GM23338 (cell line): ENCODE results near the gene SLC26A4. TPM values are rescaled to one million over a fixed set of nuclear protein-coding genes. Genes with fewer than 3 reads are reported as not detected.

Source experiments
- ATAC-seq: fragments of 200-7000 bp; cut with Tn5 transposase; 3 replicates; pipeline ENCODE4 v1.9.1; 2020
- DNase-seq: peaks from one replicate; pipeline ENCODE4 v3.0.0-alpha.2; 2015; ENCODE audit warnings: low spot score
- H2AFZ ChIP-seq: fragments of 200-600 bp; sonication (generic); 2 replicates; pipeline ENCODE4 v1.8.0; 2016; ENCODE audit warnings: antibody characterized with exemption, mild to moderate bottlenecking, moderate library complexity
- H3F3A ChIP-seq: fragments of 200-600 bp; sonication (generic); replicated peaks from 2 replicates; pipeline ENCODE4 v1.8.0; 2017; ENCODE audit warnings: antibody characterized with exemption, mixed run types, low read depth
- H3K27ac ChIP-seq: fragments of 200-600 bp; sonication (generic); 2 replicates; pipeline ENCODE4 v1.6.1; 2016; ENCODE audit warnings: low read depth
- H3K27me3 ChIP-seq: fragments of 200-600 bp; sonication (generic); 2 replicates; pipeline ENCODE4 v1.8.0; 2016; ENCODE audit warnings: mild to moderate bottlenecking, mixed run types, moderate library complexity; ENCODE audit not compliant: insufficient read depth
- H3K36me3 ChIP-seq: fragments of 200-600 bp; sonication (generic); 2 replicates; pipeline ENCODE4 v1.8.0; 2016; ENCODE audit warnings: mild to moderate bottlenecking; ENCODE audit not compliant: insufficient read depth
- H3K4me1 ChIP-seq: fragments of 200-600 bp; sonication (generic); 2 replicates; pipeline ENCODE4 v1.8.0; 2016; ENCODE audit warnings: mild to moderate bottlenecking, moderate library complexity; ENCODE audit not compliant: insufficient read depth
- H3K4me2 ChIP-seq: fragments of 200-600 bp; sonication (generic); 2 replicates; pipeline ENCODE4 v1.7.1; 2017; ENCODE audit warnings: mixed run types
- H3K4me3 ChIP-seq: fragments of 200-600 bp; sonication (generic); 2 replicates; pipeline ENCODE4 v1.6.1; 2016; ENCODE audit warnings: mixed run types
- H3K79me2 ChIP-seq: fragments of 200-600 bp; sonication (generic); replicated peaks from 2 replicates; pipeline ENCODE4 v1.8.0; 2017; ENCODE audit warnings: mild to moderate bottlenecking; ENCODE audit not compliant: insufficient read depth
- H3K9me2 ChIP-seq: fragments of 200-600 bp; sonication (generic); 2 replicates; pipeline ENCODE4 v1.8.0; 2017; ENCODE audit not compliant: insufficient read depth
- H4K20me1 ChIP-seq: fragments of 200-600 bp; sonication (generic); replicated peaks from 2 replicates; pipeline ENCODE4 v1.8.0; 2017; ENCODE audit warnings: mild to moderate bottlenecking; ENCODE audit not compliant: insufficient read depth
- H3K27ac Mint-ChIP-seq: 2 replicates; pipeline ENCODE4 v1.8.0; 2020; ENCODE audit warnings: inconsistent platforms, mild to moderate bottlenecking, moderate library complexity, mixed read lengths
- H3K27me3 Mint-ChIP-seq: 3 replicates; pipeline ENCODE4 v1.8.0; 2022; ENCODE audit warnings: low read depth, mild to moderate bottlenecking, moderate library complexity, mixed read lengths, inconsistent platforms; ENCODE audit not compliant: insufficient read depth, poor library complexity
- H3K36me3 Mint-ChIP-seq: 3 replicates; pipeline ENCODE4 v1.8.0; 2021; ENCODE audit warnings: low read depth, mild to moderate bottlenecking, inconsistent platforms, moderate library complexity, mixed read lengths
- H3K4me1 Mint-ChIP-seq: 3 replicates; pipeline ENCODE4 v1.8.0; 2020; ENCODE audit warnings: mild to moderate bottlenecking, inconsistent platforms, mixed read lengths
- H3K4me3 Mint-ChIP-seq: 3 replicates; pipeline ENCODE4 v1.8.0; 2021; ENCODE audit warnings: moderate library complexity, mild to moderate bottlenecking, inconsistent platforms, mixed read lengths
- H3K9me3 Mint-ChIP-seq: 3 replicates; pipeline ENCODE4 v1.8.0; 2020; ENCODE audit warnings: moderate library complexity, mild to moderate bottlenecking, inconsistent platforms, mixed read lengths
- CREB1 ChIP-seq: fragments of 250-450 bp; sonication (Bioruptor Pico); IDR thresholded peaks from 2 replicates; pipeline ENCODE4 v1.5.0; 2020; ENCODE audit warnings: low read depth, mild to moderate bottlenecking, moderate library complexity
- EZH2phosphoT487 ChIP-seq: fragments of 200-600 bp; sonication (generic); IDR thresholded peaks from one replicate; pipeline ENCODE4 v1.8.1; 2018; ENCODE audit warnings: antibody characterized with exemption; ENCODE audit not compliant: unreplicated experiment
- JUNB ChIP-seq: IDR thresholded peaks from one replicate; pipeline ENCODE4 v1.6.1; 2016; ENCODE audit warnings: antibody characterized with exemption; ENCODE audit not compliant: unreplicated experiment
- NANOG ChIP-seq: IDR thresholded peaks from 2 replicates; pipeline ENCODE4 v1.6.1; 2016; ENCODE audit warnings: antibody characterized with exemption, borderline replicate concordance
- POLR2AphosphoS5 ChIP-seq: IDR thresholded peaks from 2 replicates; pipeline ENCODE4 v1.6.1; 2016; ENCODE audit warnings: antibody characterized with exemption, low read depth
- STAT1 ChIP-seq: IDR thresholded peaks from one replicate; pipeline ENCODE4 v1.6.1; 2016; ENCODE audit warnings: antibody characterized with exemption; ENCODE audit not compliant: unreplicated experiment
- ZNF114 ChIP-seq: fragments of 250-450 bp; sonication (Bioruptor Pico); IDR thresholded peaks from 2 replicates; pipeline ENCODE4 v1.5.0; 2020; ENCODE audit warnings: mild to moderate bottlenecking, moderate library complexity
- ZNF331 ChIP-seq: fragments of 250-450 bp; sonication (Bioruptor Pico); IDR thresholded peaks from 2 replicates; pipeline ENCODE4 v1.5.0; 2020; ENCODE audit warnings: low read depth, mild to moderate bottlenecking, moderate library complexity
- polyA plus RNA-seq: library from polyadenylated mRNA; unstranded; fragments of >200 nt; fragmentation: Nextera tagmentation; extraction: Ambion mirVana; gene quantifications from 2 replicates; pipeline ENCODE4 v1.2.1, GENCODE V29; 2016
- total RNA-seq: library from RNA; depleted of rRNA; stranded (reverse); fragments of >200 nt; shearing (Covaris generic); gene quantifications from 2 replicates; pipeline ENCODE4 v1.2.3, GENCODE V29; 2014
- TF ChIP-seq, protein P1 (sequence below): IDR thresholded peaks from 2 replicates; pipeline ENCODE4 v1.6.1; 2016; ENCODE audit warnings: antibody characterized with exemption
- TF ChIP-seq, protein P2 (sequence below), 2 experiments: fragments of 200-600 bp in 1 of 2; sonication (generic) in 1 of 2; conservative IDR thresholded peaks; 2 replicates each; pipeline versions ENCODE4 v1.5.1 to v1.6.1; 2016 to 2017; ENCODE audit warnings: antibody characterized with exemption in 2 of 2, low read depth in 2 of 2, mild to moderate bottlenecking in 2 of 2, moderate library complexity in 1 of 2
- TF ChIP-seq, protein P3 (sequence below): IDR thresholded peaks from one replicate; pipeline ENCODE4 v1.6.1; 2018; ENCODE audit warnings: antibody characterized with exemption; ENCODE audit not compliant: unreplicated experiment

SLC26A4 gene
- total and polyA plus RNA-seq, 2 experiments from 2014 or later = 0.07 TPM; not detected in 1

GRCh38 chr7:107689553-107689952, 28.9 kb downstream of the SLC26A4 start:
- Histone ChIP-seq H3K4me1 (peaks cover 41% of the 10 kb centered on the region), H3K27me3 (no peaks in the 10 kb centered on the region), H3K9me2 (no peaks in the 10 kb centered on the region), H2AFZ (peak overlapping the region; percentile 2; the same call in 1 of the 2 replicates), H3K79me2 (no peaks in the 10 kb centered on the region), H3K4me3 (no peak overlapping the region), H3K4me2 (peak overlapping the region; percentile 6; the same call in 1 of the 2 replicates), H3K36me3 (no peaks in the 10 kb centered on the region), H3F3A (no peaks in the 10 kb centered on the region), H3K27ac (no peak overlapping the region), H4K20me1 (no peaks in the 10 kb centered on the region)
- Mint-ChIP-seq H3K27me3 (peaks cover 11% of the 10 kb centered on the region), H3K4me3 (no peak overlapping the region), H3K9me3 (no peaks in the 10 kb centered on the region), H3K27ac (no peak overlapping the region), H3K4me1 (peaks cover 51% of the 10 kb centered on the region), H3K36me3 (no peaks in the 10 kb centered on the region)
- no peak for ATAC-seq
- TF ChIP-seq, protein P1, sequence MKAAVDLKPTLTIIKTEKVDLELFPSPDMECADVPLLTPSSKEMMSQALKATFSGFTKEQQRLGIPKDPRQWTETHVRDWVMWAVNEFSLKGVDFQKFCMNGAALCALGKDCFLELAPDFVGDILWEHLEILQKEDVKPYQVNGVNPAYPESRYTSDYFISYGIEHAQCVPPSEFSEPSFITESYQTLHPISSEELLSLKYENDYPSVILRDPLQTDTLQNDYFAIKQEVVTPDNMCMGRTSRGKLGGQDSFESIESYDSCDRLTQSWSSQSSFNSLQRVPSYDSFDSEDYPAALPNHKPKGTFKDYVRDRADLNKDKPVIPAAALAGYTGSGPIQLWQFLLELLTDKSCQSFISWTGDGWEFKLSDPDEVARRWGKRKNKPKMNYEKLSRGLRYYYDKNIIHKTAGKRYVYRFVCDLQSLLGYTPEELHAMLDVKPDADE = no peak
- TF ChIP-seq CREB1 (no peak), JUNB (no peak), ZNF331 (no peak), ZNF114 (CRISPR knock-in tag) (no peak), NANOG (no peak), POLR2AphosphoS5 (no peak), EZH2phosphoT487 (no peak)
- TF ChIP-seq, protein P2, sequence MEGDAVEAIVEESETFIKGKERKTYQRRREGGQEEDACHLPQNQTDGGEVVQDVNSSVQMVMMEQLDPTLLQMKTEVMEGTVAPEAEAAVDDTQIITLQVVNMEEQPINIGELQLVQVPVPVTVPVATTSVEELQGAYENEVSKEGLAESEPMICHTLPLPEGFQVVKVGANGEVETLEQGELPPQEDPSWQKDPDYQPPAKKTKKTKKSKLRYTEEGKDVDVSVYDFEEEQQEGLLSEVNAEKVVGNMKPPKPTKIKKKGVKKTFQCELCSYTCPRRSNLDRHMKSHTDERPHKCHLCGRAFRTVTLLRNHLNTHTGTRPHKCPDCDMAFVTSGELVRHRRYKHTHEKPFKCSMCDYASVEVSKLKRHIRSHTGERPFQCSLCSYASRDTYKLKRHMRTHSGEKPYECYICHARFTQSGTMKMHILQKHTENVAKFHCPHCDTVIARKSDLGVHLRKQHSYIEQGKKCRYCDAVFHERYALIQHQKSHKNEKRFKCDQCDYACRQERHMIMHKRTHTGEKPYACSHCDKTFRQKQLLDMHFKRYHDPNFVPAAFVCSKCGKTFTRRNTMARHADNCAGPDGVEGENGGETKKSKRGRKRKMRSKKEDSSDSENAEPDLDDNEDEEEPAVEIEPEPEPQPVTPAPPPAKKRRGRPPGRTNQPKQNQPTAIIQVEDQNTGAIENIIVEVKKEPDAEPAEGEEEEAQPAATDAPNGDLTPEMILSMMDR (conservative IDR thresholded peaks at IDR 0.05; ENCODE audit: low read depth in 2 of 2) = no peak
- TF ChIP-seq, protein P3, sequence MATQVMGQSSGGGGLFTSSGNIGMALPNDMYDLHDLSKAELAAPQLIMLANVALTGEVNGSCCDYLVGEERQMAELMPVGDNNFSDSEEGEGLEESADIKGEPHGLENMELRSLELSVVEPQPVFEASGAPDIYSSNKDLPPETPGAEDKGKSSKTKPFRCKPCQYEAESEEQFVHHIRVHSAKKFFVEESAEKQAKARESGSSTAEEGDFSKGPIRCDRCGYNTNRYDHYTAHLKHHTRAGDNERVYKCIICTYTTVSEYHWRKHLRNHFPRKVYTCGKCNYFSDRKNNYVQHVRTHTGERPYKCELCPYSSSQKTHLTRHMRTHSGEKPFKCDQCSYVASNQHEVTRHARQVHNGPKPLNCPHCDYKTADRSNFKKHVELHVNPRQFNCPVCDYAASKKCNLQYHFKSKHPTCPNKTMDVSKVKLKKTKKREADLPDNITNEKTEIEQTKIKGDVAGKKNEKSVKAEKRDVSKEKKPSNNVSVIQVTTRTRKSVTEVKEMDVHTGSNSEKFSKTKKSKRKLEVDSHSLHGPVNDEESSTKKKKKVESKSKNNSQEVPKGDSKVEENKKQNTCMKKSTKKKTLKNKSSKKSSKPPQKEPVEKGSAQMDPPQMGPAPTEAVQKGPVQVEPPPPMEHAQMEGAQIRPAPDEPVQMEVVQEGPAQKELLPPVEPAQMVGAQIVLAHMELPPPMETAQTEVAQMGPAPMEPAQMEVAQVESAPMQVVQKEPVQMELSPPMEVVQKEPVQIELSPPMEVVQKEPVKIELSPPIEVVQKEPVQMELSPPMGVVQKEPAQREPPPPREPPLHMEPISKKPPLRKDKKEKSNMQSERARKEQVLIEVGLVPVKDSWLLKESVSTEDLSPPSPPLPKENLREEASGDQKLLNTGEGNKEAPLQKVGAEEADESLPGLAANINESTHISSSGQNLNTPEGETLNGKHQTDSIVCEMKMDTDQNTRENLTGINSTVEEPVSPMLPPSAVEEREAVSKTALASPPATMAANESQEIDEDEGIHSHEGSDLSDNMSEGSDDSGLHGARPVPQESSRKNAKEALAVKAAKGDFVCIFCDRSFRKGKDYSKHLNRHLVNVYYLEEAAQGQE = no peak
- no peak for DNase-seq

- H3K4me1 Mint-ChIP-seq = peaks cover 54% of the 10 kb centered on the region
- no peaks in the 10 kb centered on the region for H3K27me3 ChIP-seq
- H3K27ac Mint-ChIP-seq = peak overlapping the region; percentile 80
- ATAC-seq = no peak; the same call in 1 of the 3 replicates
- peak overlapping the region; percentile 6; the same call in 1 of the 2 replicates for H3K4me2 ChIP-seq
- no peaks in the 10 kb centered on the region for H3K36me3 ChIP-seq
- DNase-seq = no peak
- peaks cover 47% of the 10 kb centered on the region for H3K4me1 ChIP-seq
- H3K9me3 Mint-ChIP-seq = no peaks in the 10 kb centered on the region
- no peaks in the 10 kb centered on the region for H3F3A ChIP-seq
- peaks cover 11% of the 10 kb centered on the region for H3K27me3 Mint-ChIP-seq
- H3K9me2 ChIP-seq = no peaks in the 10 kb centered on the region
- peak overlapping the region; percentile 2; the same call in 1 of the 2 replicates for H2AFZ ChIP-seq
- 0 out of 2 replicates have a peak overlapping the region, but pooled peaks have one; percentile 0 for H3K27ac ChIP-seq
- H3K79me2 ChIP-seq = no peaks in the 10 kb centered on the region
- no peak overlapping the region for H3K4me3 ChIP-seq
- no peaks in the 10 kb centered on the region for H4K20me1 ChIP-seq
- H3K36me3 Mint-ChIP-seq = no peaks in the 10 kb centered on the region
- H3K4me3 Mint-ChIP-seq = no peak overlapping the region
- TF ChIP-seq, protein P3 = no peak
- no peak for TF ChIP-seq EZH2phosphoT487
- TF ChIP-seq, protein P1 = no peak
- no peak for TF ChIP-seq JUNB
- no peak for TF ChIP-seq STAT1
- TF ChIP-seq ZNF114 (CRISPR knock-in tag) = no peak
- no peak for TF ChIP-seq CREB1
- no peak for TF ChIP-seq ZNF331
- no peak for TF ChIP-seq POLR2AphosphoS5
Observed at GRCh38 chr7:107690084-107690483, 29.5 kb downstream of the SLC26A4 start.
